B cell (primary cell): ENCODE measurements around the gene MAPK8. TPM values are rescaled to one million over a fixed set of nuclear protein-coding genes. Genes with fewer than 3 reads are reported as not detected.

Source experiments
- ATAC-seq: fragments of 200-7000 bp; cut with Tn5 transposase; one replicate; pipeline ENCODE4 v1.10.0; 2021; ENCODE audit warnings: low read depth, mild to moderate bottlenecking, moderate number of reproducible peaks, moderate library complexity
- CTCF ChIA-PET: fragments of 350-600 bp; sonication (Branson Sonifier 250); formaldehyde crosslinking; loops from one replicate; lab custom pipeline; 2021; ENCODE audit warnings: antibody characterized with exemption, inconsistent platforms; lab: Charles Lee
- POLR2A ChIA-PET: fragments of 350-600 bp; sonication (Branson Sonifier 250); formaldehyde crosslinking; loops from one replicate; lab custom pipeline; 2021; ENCODE audit warnings: antibody characterized with exemption; lab: Charles Lee
- DNase-seq: peaks from one replicate; pipeline ENCODE4 v3.0.0; 2013
- H2AFZ ChIP-seq: 2 replicates; pipeline ENCODE4 v1.6.1; 2012; ENCODE audit warnings: mild to moderate bottlenecking, low read depth, low read length; ENCODE audit not compliant: insufficient read depth, poor library complexity, severe bottlenecking
- H3K27ac ChIP-seq, 2 donors: 1 replicate in 1 of 2; 2 replicates in 1 of 2; pipeline ENCODE4 v1.5.1; 2012 to 2013; ENCODE audit warnings: low read length in 2 of 2, mild to moderate bottlenecking in 2 of 2, moderate library complexity in 1 of 2
- H3K27me3 ChIP-seq, 4 experiments: fragments of 200-600 bp in 1 of 4; sonication (generic) in 1 of 4; replicated peaks in 1 of 4; 1 replicate in 2 of 4; 2 replicates in 2 of 4; pipeline versions ENCODE4 v1.6.1 to v1.7.0; 2013 to 2016; ENCODE audit warnings: low read length in 3 of 4, mild to moderate bottlenecking in 2 of 4, mixed read lengths in 1 of 4, moderate library complexity in 1 of 4; ENCODE audit not compliant: insufficient read depth in 4 of 4, control insufficient read depth in 3 of 4; ENCODE audit errors: control extremely low read depth in 1 of 4
- H3K36me3 ChIP-seq, 2 experiments: replicated peaks in 1 of 2; 1 replicate in 1 of 2; 2 replicates in 1 of 2; pipeline versions ENCODE4 v1.6.1 to v1.7.1; 2013; ENCODE audit warnings: low read length in 1 of 2; ENCODE audit not compliant: insufficient read depth in 2 of 2, control insufficient read depth in 1 of 2; ENCODE audit errors: control extremely low read depth in 1 of 2, extremely low read depth in 1 of 2
- H3K4me1 ChIP-seq, 2 donors: fragments of 200-600 bp in 1 of 2; sonication (generic) in 1 of 2; 1 replicate in 1 of 2; 2 replicates in 1 of 2; pipeline versions ENCODE4 v1.5.1 to v1.6.1; 2013 to 2017; ENCODE audit warnings: low read length in 2 of 2; ENCODE audit not compliant: control insufficient read depth in 2 of 2, insufficient read depth in 2 of 2
- H3K4me2 ChIP-seq: replicated peaks from 2 replicates; pipeline ENCODE3; 2012; ENCODE audit warnings: mild to moderate bottlenecking, low read depth, low read length; ENCODE audit not compliant: poor library complexity, severe bottlenecking
- H3K4me3 ChIP-seq, 5 experiments: fragments of 200-600 bp in 1 of 5; sonication (generic) in 1 of 5; 1 replicate in 3 of 5; 2 replicates in 2 of 5; pipeline versions ENCODE4 v1.5.1 to v1.7.0; 2011 to 2016; ENCODE audit warnings: low read length in 4 of 5, mild to moderate bottlenecking in 4 of 5, low read depth in 2 of 5, control low read depth in 1 of 5, moderate library complexity in 1 of 5; ENCODE audit not compliant: insufficient read depth in 1 of 5; ENCODE audit errors: control extremely low read depth in 1 of 5, extremely low read depth in 1 of 5
- H3K79me2 ChIP-seq: fragments of 200-600 bp; sonication (generic); one replicate; pipeline ENCODE4 v1.6.0; 2016; ENCODE audit warnings: low read length; ENCODE audit not compliant: control insufficient read depth, insufficient read depth
- H3K9ac ChIP-seq: fragments of 200-600 bp; sonication (generic); 2 replicates; pipeline ENCODE4 v1.6.1; 2017; ENCODE audit warnings: mild to moderate bottlenecking, low read length, moderate library complexity
- H3K9me3 ChIP-seq, 3 donors: one replicate each; pipeline versions ENCODE4 v1.6.1 to v1.7.1; 2013; ENCODE audit warnings: low read length in 2 of 3; ENCODE audit not compliant: control insufficient read depth in 2 of 3, insufficient read depth in 1 of 3; ENCODE audit errors: control extremely low read depth in 1 of 3
- H4K20me1 ChIP-seq: 2 replicates; pipeline ENCODE4 v1.6.0; 2012; ENCODE audit warnings: mild to moderate bottlenecking, low read length; ENCODE audit not compliant: insufficient read depth, control insufficient read depth, poor library complexity, severe bottlenecking
- H3K27ac Mint-ChIP-seq: one replicate; pipeline ENCODE4 v1.8.0; 2021; ENCODE audit warnings: mixed read lengths
- H3K27me3 Mint-ChIP-seq: one replicate; pipeline ENCODE4 v1.8.0; 2021; ENCODE audit warnings: mixed read lengths
- H3K4me1 Mint-ChIP-seq: one replicate; pipeline ENCODE4 v1.8.0; 2021; ENCODE audit warnings: mixed read lengths
- H3K4me3 Mint-ChIP-seq: one replicate; pipeline ENCODE4 v1.8.0; 2021; ENCODE audit warnings: mixed read lengths
- H3K9me3 Mint-ChIP-seq: one replicate; pipeline ENCODE4 v1.8.0; 2022; ENCODE audit warnings: mixed read lengths; ENCODE audit not compliant: insufficient read depth
- EZH2 ChIP-seq: IDR thresholded peaks from 2 replicates; pipeline ENCODE4 v1.6.1; 2012; ENCODE audit warnings: borderline replicate concordance, low read depth, mild to moderate bottlenecking, moderate library complexity, low read length; ENCODE audit not compliant: insufficient read depth, poor library complexity, severe bottlenecking
- WGBS: methylation state at CpG from one replicate; pipeline ENCODE4 v1.1.5; 2013; ENCODE audit warnings: missing lambda C conversion rate; ENCODE audit not compliant: insufficient coverage; 5-methylcytosine and 5-hydroxymethylcytosine counted together
- intact Hi-C: fragments of 100-400 bp; cut with micrococcal nuclease; formaldehyde crosslinking; loops from one replicate; pipeline ENCODE4 v1.10.0; 2022
- polyA plus RNA-seq: library from polyadenylated mRNA; depleted of rRNA; stranded (reverse); fragments of >200 nt; gene quantifications from 2 replicates; pipeline ENCODE4 v1.2.3, GENCODE V29; 2012
- total RNA-seq, 2 donors: library from RNA; stranded (reverse); fragments of 120-200 nt in 1 of 2; gene quantifications; 1 replicate in 1 of 2; 2 replicates in 1 of 2; pipeline versions ENCODE4 v1.2.3 to v1.2.4, GENCODE V29; 2013 to 2022
- TF ChIP-seq, protein P1 (sequence below): fragments of 200-600 bp; IDR thresholded peaks from one replicate; pipeline ENCODE4 v1.8.0; 2022; ENCODE audit warnings: antibody characterized with exemption, mild to moderate bottlenecking

MAPK8 gene
- total and polyA plus RNA-seq, 2 donors (not counting 1 experiment from before 2014, with no cell fraction given): 13.7 to 40.0 TPM

DNA sequence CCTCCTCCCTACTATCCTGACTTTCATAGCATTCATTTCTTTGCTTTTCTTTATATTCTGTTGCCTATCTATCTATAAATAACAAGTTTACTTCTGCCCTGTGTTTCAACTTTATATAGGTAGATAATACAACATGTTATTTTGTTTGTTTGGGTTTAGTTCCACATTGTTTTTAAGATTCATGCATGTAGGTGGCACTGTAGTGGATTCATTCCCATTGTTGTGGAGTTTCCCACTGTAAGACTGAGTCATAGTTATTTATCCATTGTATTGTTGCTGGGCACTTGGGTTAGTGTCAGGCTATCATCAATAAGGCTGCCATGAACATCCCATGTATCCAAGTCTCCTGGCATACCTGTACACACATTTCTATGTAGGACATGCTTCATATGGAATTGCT, 170.7 kb downstream of the MAPK8 start:
- Histone ChIP-seq H3K79me2 (no peaks in the 10 kb centered on the region), H3K9me3 (peaks cover 0 to 8% (median 0%) of the 10 kb centered on the region in 3 donors), H3K9ac (no peak overlapping the region), H3K4me1 (no peaks in the 10 kb centered on the region), H3K36me3 (no peaks in the 10 kb centered on the region), H4K20me1 (no peaks in the 10 kb centered on the region), H3K27me3 (peaks cover 0 to 5% (median 0%) of the 10 kb centered on the region in 4 experiments), H3K27ac (no peak overlapping the region), H2AFZ (no peak overlapping the region), H3K4me3 (no peak overlapping the region), H3K4me2 (no peak overlapping the region)
- intact Hi-C loops: no loop called here
- Mint-ChIP-seq H3K4me3 (no peak overlapping the region), H3K4me1 (no peaks in the 10 kb centered on the region), H3K27ac (no peak overlapping the region), H3K9me3 (no peaks in the 10 kb centered on the region), H3K27me3 (peaks cover 26% of the 10 kb centered on the region)
- ChIA-PET POLR2A (no interaction called here), CTCF (no interaction called here)
- DNase-seq: no peak
- ATAC-seq: no peak
- TF ChIP-seq EZH2: no peak
- TF ChIP-seq, protein P1, sequence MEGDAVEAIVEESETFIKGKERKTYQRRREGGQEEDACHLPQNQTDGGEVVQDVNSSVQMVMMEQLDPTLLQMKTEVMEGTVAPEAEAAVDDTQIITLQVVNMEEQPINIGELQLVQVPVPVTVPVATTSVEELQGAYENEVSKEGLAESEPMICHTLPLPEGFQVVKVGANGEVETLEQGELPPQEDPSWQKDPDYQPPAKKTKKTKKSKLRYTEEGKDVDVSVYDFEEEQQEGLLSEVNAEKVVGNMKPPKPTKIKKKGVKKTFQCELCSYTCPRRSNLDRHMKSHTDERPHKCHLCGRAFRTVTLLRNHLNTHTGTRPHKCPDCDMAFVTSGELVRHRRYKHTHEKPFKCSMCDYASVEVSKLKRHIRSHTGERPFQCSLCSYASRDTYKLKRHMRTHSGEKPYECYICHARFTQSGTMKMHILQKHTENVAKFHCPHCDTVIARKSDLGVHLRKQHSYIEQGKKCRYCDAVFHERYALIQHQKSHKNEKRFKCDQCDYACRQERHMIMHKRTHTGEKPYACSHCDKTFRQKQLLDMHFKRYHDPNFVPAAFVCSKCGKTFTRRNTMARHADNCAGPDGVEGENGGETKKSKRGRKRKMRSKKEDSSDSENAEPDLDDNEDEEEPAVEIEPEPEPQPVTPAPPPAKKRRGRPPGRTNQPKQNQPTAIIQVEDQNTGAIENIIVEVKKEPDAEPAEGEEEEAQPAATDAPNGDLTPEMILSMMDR: no peak

DNA sequence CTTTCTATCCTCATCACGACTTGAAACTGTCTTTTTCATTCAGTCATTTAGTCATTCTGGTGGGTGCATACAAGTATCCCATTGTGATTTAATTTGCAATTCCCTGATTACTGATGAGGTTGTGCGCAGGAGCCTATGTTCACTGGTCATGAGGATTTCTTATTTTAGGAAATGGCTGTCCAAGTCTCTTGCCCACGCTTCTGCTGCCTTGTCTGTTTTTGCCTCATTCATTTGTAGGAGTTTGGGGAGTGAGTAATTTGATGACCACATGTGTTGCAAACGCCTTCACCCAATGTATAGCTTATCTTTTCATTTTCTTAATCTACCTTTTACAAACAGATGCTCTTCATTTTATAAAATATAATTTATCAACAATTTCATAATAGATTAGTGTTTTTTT, 171.1 kb downstream of the MAPK8 start:
- CTCF ChIA-PET: no interaction called here
- 100% methylated on average over 1 of the region's 4 CpGs for WGBS
- Histone ChIP-seq H2AFZ (no peak overlapping the region), H3K79me2 (no peaks in the 10 kb centered on the region), H3K9me3 (peaks cover 0 to 8% (median 0%) of the 10 kb centered on the region in 3 donors), H3K9ac (no peak overlapping the region), H3K27me3 (peaks cover 0 to 5% (median 0%) of the 10 kb centered on the region in 4 experiments), H4K20me1 (no peaks in the 10 kb centered on the region), H3K36me3 (no peaks in the 10 kb centered on the region), H3K4me1 (no peaks in the 10 kb centered on the region), H3K4me2 (no peak overlapping the region), H3K4me3 (no peak overlapping the region), H3K27ac (no peak overlapping the region)
- POLR2A ChIA-PET: no interaction called here
- intact Hi-C loops: no loop called here
- TF ChIP-seq, protein P1: no peak
- no peak for TF ChIP-seq EZH2
- Mint-ChIP-seq H3K4me3 (no peak overlapping the region), H3K9me3 (no peaks in the 10 kb centered on the region), H3K4me1 (no peaks in the 10 kb centered on the region), H3K27me3 (peaks cover 29% of the 10 kb centered on the region), H3K27ac (no peak overlapping the region)
- ATAC-seq: no peak
- DNase-seq: no peak
